Ascending aorta (tissue), 2 donors: ENCODE measurements around the gene ARMH1. TPM values are rescaled to one million over a fixed set of nuclear protein-coding genes. Genes with fewer than 3 reads are reported as not detected.
A peak's percentile ranks its signal among the peaks of the same experiment; 100 is the strongest.

ENCODE experiments used
- DNase-seq, 2 donors: peaks; one replicate each; pipeline ENCODE4 v3.0.0-alpha.2; 2019; ENCODE audit warnings: low spot score in 2 of 2
- H3K27ac ChIP-seq, 2 donors: fragments of 200-600 bp; sonication (generic); one replicate each; pipeline ENCODE4 v1.5.1; 2016 to 2017; ENCODE audit warnings: mild to moderate bottlenecking in 1 of 2
- H3K27me3 ChIP-seq: fragments of 200-600 bp; sonication (generic); one replicate; pipeline ENCODE4 v1.5.1; 2017
- H3K36me3 ChIP-seq, 2 donors: fragments of 200-600 bp; sonication (generic); one replicate each; pipeline ENCODE4 v1.5.1; 2016
- H3K4me1 ChIP-seq, 2 donors: fragments of 200-600 bp; sonication (generic); one replicate each; pipeline ENCODE4 v1.5.1; 2016 to 2017; ENCODE audit warnings: mild to moderate bottlenecking in 1 of 2
- H3K4me3 ChIP-seq, 2 donors: fragments of 200-600 bp; sonication (generic); one replicate each; pipeline ENCODE4 v1.5.1; 2016 to 2017; ENCODE audit warnings: mild to moderate bottlenecking in 1 of 2
- H3K9me3 ChIP-seq, 2 donors: fragments of 200-600 bp; sonication (generic); one replicate each; pipeline ENCODE4 v1.5.1; 2016
- intact Hi-C: fragments of 100-400 bp; cut with DNase I; formaldehyde crosslinking; loops from one replicate; pipeline ENCODE4 v1.15.1; 2023
- total RNA-seq: library from RNA; depleted of rRNA; stranded (reverse); fragments of >200 nt; gene quantifications from one replicate; pipeline ENCODE4 v1.1.0, GENCODE V29; 2016
- TF ChIP-seq, protein P1 (sequence below), 3 experiments: fragments of 200-600 bp in 2 of 3; fragments of 450-650 bp in 1 of 3; sonication (generic) in 2 of 3; IDR thresholded peaks; one replicate each; pipeline ENCODE4 v1.5.1; 2016 to 2019; ENCODE audit warnings: antibody characterized with exemption in 3 of 3, mild to moderate bottlenecking in 1 of 3, moderate library complexity in 1 of 3

ARMH1 gene
- not detected for total RNA-seq

DNA sequence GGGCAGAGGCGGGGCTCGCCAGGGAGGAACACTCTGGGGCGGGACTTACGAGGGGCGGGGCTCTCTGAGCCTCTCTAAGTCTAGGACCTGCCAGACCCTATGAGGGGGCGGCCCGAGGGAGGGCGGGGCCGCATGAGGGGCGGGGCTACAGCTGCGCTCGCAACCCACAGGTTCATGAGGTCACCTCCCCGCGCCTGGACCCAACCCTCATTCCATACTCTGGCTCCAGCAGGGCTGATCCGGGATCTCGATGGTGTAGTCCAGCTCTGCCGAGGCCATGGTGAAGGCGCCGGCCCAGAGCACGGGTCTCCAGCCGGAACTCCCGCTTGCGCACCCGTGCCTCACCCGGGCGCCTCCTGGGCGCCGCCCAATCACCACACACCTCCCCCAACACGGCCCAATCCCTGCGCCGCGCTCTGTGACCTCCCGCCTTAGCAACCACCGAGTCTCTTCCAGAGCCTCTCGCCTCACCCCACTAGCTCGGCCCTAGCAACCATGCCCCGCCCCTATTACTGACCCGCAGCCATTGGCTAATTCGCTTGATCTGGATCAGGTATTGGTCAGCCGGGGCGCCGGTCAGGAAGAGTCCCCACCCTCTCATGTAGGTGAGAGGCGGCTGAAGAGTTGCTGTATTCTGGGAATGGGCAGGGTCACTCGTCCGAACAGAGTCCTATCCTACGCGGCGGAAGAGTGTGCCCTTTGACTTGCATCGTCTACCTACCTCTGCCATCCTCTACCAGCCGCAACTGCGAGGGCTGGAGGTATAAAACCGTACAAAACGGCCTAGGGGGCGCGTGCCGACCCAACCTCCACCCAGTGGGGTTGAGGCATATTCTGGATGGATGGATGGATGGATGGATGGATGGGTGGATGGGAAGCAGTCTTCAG lies at the start of gene ARMH1, which contains the start of gene TMEM53:
TSS of gene ARMH1 (plus strand) at position 602 of the 888 bp plus-strand sequence. CDS start 14,984 bp downstream, outside the sequence.
TSS of gene TMEM53 (minus strand) at position 369 of the 888 bp plus-strand sequence. CDS start at position 279, 90 bp downstream.
- intact Hi-C loops, result loop anchor here (1.0 to 10.0 kb wide), 7 partner anchors 30 to 1013 kb away; partner anchors contain the start of genes DMAP1, ERI3, GPBP1L1 and RNU5D-1
- peaks cover 7 to 27% of the 10 kb centered on the region in 2 donors for H3K4me1 ChIP-seq

DNA sequence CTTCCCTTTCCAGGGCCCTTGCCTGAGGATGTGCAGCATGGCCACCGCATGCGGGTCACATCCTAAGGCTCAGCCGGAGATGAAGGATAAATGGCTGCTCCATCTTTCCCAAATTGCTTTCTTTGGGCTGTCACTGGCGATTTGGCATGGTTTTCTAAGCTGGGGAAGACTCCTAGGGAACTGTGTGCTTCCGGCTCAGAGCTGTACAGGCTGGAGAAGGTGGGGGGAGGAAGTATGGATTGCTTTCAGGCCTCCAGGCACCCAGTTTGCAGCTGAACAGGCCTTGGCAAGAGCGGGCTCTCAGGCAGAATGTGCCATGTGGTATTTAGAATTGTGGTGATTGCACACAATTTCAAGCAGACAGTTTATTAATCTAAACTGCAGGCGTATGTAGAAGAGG lies 49.2 kb upstream of the ARMH1 start:
- no peaks in the 10 kb centered on the region for H3K9me3 ChIP-seq
- TF ChIP-seq, protein P1, sequence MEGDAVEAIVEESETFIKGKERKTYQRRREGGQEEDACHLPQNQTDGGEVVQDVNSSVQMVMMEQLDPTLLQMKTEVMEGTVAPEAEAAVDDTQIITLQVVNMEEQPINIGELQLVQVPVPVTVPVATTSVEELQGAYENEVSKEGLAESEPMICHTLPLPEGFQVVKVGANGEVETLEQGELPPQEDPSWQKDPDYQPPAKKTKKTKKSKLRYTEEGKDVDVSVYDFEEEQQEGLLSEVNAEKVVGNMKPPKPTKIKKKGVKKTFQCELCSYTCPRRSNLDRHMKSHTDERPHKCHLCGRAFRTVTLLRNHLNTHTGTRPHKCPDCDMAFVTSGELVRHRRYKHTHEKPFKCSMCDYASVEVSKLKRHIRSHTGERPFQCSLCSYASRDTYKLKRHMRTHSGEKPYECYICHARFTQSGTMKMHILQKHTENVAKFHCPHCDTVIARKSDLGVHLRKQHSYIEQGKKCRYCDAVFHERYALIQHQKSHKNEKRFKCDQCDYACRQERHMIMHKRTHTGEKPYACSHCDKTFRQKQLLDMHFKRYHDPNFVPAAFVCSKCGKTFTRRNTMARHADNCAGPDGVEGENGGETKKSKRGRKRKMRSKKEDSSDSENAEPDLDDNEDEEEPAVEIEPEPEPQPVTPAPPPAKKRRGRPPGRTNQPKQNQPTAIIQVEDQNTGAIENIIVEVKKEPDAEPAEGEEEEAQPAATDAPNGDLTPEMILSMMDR (IDR thresholded peaks at IDR 0.05), result no peak
- DNase-seq, result no peak
- no peaks in the 10 kb centered on the region for H3K36me3 ChIP-seq
- intact Hi-C loops, result no loop called here
- no peak overlapping the region for H3K4me3 ChIP-seq
- no peaks in the 10 kb centered on the region for H3K4me1 ChIP-seq
- H3K27me3 ChIP-seq, result no peaks in the 10 kb centered on the region
- no peak overlapping the region for H3K27ac ChIP-seq

More for the DNA sequence above, at the start of gene ARMH1, which contains the start of gene TMEM53:
- H3K4me3 ChIP-seq, result peak within 1 kb of the TSS; percentile 64 to 85
- peak within 1 kb of the TSS; percentile 86 to 92 for H3K27ac ChIP-seq
- TF ChIP-seq, protein P1 (IDR thresholded peaks at IDR 0.05), result no peak
- peak; percentile 99 to 100 for DNase-seq
- no peaks in the 10 kb centered on the region for H3K9me3 ChIP-seq
- H3K27me3 ChIP-seq, result no peaks in the 10 kb centered on the region
- no peaks in the 10 kb centered on the region for H3K36me3 ChIP-seq

DNA sequence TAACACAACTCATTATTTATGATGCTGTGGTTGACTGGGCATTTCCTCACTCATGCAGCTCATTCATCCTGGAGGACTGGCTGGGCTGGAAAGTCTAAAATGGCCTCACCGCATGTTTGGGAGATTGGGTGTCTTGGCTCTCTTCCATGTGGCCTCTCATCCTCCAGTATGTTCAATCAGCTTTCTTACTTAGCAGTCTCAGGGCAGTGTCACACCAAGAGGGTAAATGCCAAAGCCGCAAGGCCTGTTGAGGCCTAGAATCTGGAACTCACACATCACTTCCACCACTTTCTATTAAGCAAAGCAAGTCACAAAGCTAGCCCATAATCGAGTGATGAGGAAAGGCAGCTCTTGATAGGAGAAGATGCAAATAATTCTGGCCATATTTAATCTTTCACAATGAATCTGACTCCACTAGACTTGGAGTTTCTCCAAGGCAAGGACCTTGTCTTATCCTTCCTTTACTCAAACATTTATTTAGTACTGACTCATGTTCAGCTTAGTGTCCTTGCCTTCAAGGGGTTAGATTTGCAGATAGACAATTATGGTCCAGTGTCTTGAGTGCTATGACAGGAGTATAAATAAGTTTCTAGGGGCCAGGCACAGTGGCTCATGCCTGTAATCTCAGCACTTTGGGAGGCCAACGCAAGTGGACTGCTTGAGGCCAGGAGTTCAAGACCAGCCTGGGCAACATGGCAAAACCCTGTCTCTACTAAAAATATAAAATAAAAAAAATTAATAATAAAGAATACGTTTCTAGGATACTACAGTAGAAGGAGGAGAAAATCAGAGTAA lies 45.4 kb upstream of the ARMH1 start:
- H3K27ac ChIP-seq, result no peak overlapping the region
- peaks cover 0 to 2% of the 10 kb centered on the region in 2 donors for H3K36me3 ChIP-seq
- H3K9me3 ChIP-seq, result no peaks in the 10 kb centered on the region
- TF ChIP-seq, protein P1 (IDR thresholded peaks at IDR 0.05), result no peak
- no peak for DNase-seq
- no peaks in the 10 kb centered on the region for H3K27me3 ChIP-seq
- no peak overlapping the region for H3K4me3 ChIP-seq
- intact Hi-C loops, result no loop called here
- peaks cover 12 to 13% of the 10 kb centered on the region in 2 donors for H3K4me1 ChIP-seq

DNA sequence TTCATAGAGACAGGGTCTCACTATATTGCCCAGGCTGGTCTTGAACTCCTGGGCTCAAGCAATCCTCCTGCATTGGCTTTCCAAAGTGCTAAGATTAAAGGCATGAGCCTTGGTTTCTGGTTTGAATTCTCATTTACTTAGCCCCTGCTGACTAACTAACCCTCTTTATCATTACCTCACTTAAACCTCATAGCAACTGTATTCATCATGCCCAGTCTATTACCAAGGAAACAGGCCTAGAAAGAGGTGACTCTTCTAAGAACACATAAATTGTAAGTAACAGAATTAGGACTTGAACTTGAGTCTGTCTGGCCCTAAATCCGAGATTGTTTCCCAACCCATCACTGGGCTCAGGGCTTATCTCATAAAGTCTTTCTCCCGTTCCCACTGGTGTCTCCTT lies 44.4 kb upstream of the ARMH1 start:
- no peak for DNase-seq
- Histone ChIP-seq H3K27me3 (no peaks in the 10 kb centered on the region), H3K27ac (no peak overlapping the region), H3K36me3 (peaks cover 9 to 12% of the 10 kb centered on the region in 2 donors), H3K4me1 (peaks cover 12 to 13% of the 10 kb centered on the region in 2 donors), H3K4me3 (no peak overlapping the region), H3K9me3 (no peaks in the 10 kb centered on the region)
- TF ChIP-seq, protein P1 (IDR thresholded peaks at IDR 0.05), result no peak
- intact Hi-C loops, result loop anchor here (5.0 kb wide), 1 partner anchor 672 kb away; no protein-coding TSS in a partner anchor

DNA sequence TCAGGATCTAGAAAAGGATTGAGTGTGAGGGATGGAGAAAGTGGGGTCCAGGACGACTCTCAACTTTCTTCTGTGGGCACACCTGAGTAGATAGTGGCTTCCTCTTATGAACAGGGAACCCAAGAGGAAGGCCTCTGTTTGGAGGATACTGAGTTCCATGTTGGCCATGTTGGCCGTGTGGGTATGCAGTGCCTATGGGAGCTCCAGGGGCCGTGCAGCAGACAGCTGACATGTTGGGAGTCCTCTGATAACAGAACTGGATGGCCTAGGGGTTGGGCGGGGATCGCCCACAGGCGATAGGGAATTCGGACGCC lies 43.2 kb upstream of the ARMH1 start:
- intact Hi-C loops, result loop anchor here (5.0 kb wide), 1 partner anchor 671 kb away; no protein-coding TSS in a partner anchor
- Histone ChIP-seq H3K27me3 (no peaks in the 10 kb centered on the region), H3K36me3 (peaks cover 20 to 24% of the 10 kb centered on the region in 2 donors), H3K9me3 (no peaks in the 10 kb centered on the region), H3K4me1 (peaks cover 12 to 13% of the 10 kb centered on the region in 2 donors), H3K4me3 (peak overlapping the region; percentile 84 to 96), H3K27ac (peak overlapping the region; percentile 95 to 97)
- TF ChIP-seq, protein P1 (IDR thresholded peaks at IDR 0.05), result no peak
- DNase-seq, result no peak
